Ishikawa (cell line): ENCODE data around the gene UBL4A.

ENCODE experiments used
- CEBPB ChIP-seq: IDR thresholded peaks from 2 replicates; pipeline ENCODE4 v1.6.1; 2012
- CREB1 ChIP-seq: IDR thresholded peaks from 2 replicates; pipeline ENCODE4 v1.6.1; 2012; ENCODE audit warnings: low read depth
- EGR1 ChIP-seq: IDR thresholded peaks from 2 replicates; pipeline ENCODE4 v1.6.1; 2012
- EP300 ChIP-seq: IDR thresholded peaks from 2 replicates; pipeline ENCODE4 v1.6.1; 2012; ENCODE audit warnings: borderline replicate concordance
- FOXM1 ChIP-seq: IDR thresholded peaks from 2 replicates; pipeline ENCODE4 v1.6.1; 2012; ENCODE audit warnings: low read depth, borderline replicate concordance
- MAX ChIP-seq: IDR thresholded peaks from 2 replicates; pipeline ENCODE4 v1.6.1; 2012
- NFIC ChIP-seq: IDR thresholded peaks from 2 replicates; pipeline ENCODE4 v1.6.1; 2012
- RAD21 ChIP-seq: IDR thresholded peaks from 2 replicates; pipeline ENCODE4 v1.6.1; 2012; ENCODE audit warnings: low read depth
- REST ChIP-seq: IDR thresholded peaks from 2 replicates; pipeline ENCODE4 v1.6.1; 2012; ENCODE audit warnings: low read depth, mild to moderate bottlenecking
- TAF1 ChIP-seq: IDR thresholded peaks from 2 replicates; pipeline ENCODE4 v1.6.1; 2012; ENCODE audit warnings: low read depth, mild to moderate bottlenecking
- TCF12 ChIP-seq: IDR thresholded peaks from 2 replicates; pipeline ENCODE4 v1.6.1; 2012; ENCODE audit warnings: low read depth
- TEAD4 ChIP-seq: IDR thresholded peaks from 2 replicates; pipeline ENCODE4 v1.6.1; 2012
- USF1 ChIP-seq: IDR thresholded peaks from 2 replicates; pipeline ENCODE4 v1.6.1; 2012
- YY1 ChIP-seq: IDR thresholded peaks from 2 replicates; pipeline ENCODE4 v1.6.1; 2012; ENCODE audit warnings: low read depth
- ZBTB7A ChIP-seq: IDR thresholded peaks from 2 replicates; pipeline ENCODE4 v1.6.1; 2012; ENCODE audit warnings: low read depth

Gene UBL4A

GRCh38 chrX:154482786-154483185 lies 3.6 kb downstream of the UBL4A start:
- TF ChIP-seq ZBTB7A (no peak), REST (no peak), MAX (no peak), TCF12 (no peak), EP300 (no peak), TEAD4 (no peak), RAD21 (no peak), YY1 (no peak), FOXM1 (no peak), NFIC (no peak), CEBPB (no peak)

GRCh38 chrX:154481911-154482601 lies 4.4 kb downstream of the UBL4A start:
- TF ChIP-seq CEBPB (no peak), MAX (no peak), CREB1 (no peak), EGR1 (no peak), FOXM1 (no peak), USF1 (no peak), ZBTB7A (no peak), RAD21 (no peak), EP300 (no peak), TCF12 (no peak), NFIC (no peak), YY1 (no peak), TEAD4 (no peak), TAF1 (no peak), REST (no peak)

GRCh38 chrX:154481195-154481594 lies 5.2 kb downstream of the UBL4A start:
- TF ChIP-seq NFIC (no peak), USF1 (no peak), ZBTB7A (no peak), RAD21 (no peak)

- TF ChIP-seq USF1 (0 out of 2 replicates have a peak, but pooled peaks have one; percentile 29), NFIC (no peak), TAF1 (peak; percentile 18; the same call in 1 of the 2 replicates), MAX (peak; percentile 98), EGR1 (no peak), ZBTB7A (no peak)
These were observed 7.4 kb downstream of the UBL4A start, which contains the start of gene LAGE3 for GRCh38 chrX:154478728-154479622. Gene LAGE3, minus strand, starts transcription at chrX:154479281. Its CDS starts 366 bp downstream, at chrX:154478915.

- no peak for TF ChIP-seq MAX
- no peak for TF ChIP-seq EGR1
- no peak for TF ChIP-seq CEBPB
- TF ChIP-seq EP300, result no peak
- TF ChIP-seq TAF1, result no peak
- no peak for TF ChIP-seq ZBTB7A
- no peak for TF ChIP-seq CREB1
- no peak for TF ChIP-seq TCF12
These were observed 8.4 kb downstream of the UBL4A start for GRCh38 chrX:154477891-154478477.
